Activated T-cell treated with anti-CD3 and anti-CD28 coated beads for 24 hours (primary cell): Measurements from ENCODE around the gene LRBA.

ENCODE experiments used
- DNase-seq: peaks from one replicate; pipeline ENCODE4 v3.0.0-alpha.2; 2020; ENCODE audit warnings: low read depth

Gene LRBA

GRCh38 chr4:150363721-150364688, 651.1 kb downstream of the LRBA start:
- DNase-seq = no peak

DNA sequence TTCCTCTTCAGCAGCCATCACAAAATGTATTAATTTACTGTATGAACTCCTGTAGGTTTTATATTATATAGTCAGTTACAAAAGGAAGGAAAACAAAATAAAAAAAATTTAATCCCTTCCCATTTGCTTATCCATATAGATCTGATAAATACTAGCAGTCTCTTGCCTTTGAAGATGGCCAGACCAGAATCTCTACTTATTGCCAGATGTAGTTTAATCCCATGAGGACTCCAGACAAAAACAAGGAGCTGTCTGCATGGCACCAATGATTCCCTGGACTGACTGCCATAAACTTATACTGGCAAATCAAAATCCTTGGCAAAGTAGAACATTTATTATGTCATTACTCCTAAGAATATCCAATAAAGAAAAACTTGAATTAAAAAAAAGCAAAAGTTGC, 656.4 kb downstream of the LRBA start:
- DNase-seq = no peak

GRCh38 chr4:150357829-150358228, 657.3 kb downstream of the LRBA start:
- DNase-seq = no peak

- DNase-seq = no peak
These were observed 659.1 kb downstream of the LRBA start for GRCh38 chr4:150355858-150356455.

DNA sequence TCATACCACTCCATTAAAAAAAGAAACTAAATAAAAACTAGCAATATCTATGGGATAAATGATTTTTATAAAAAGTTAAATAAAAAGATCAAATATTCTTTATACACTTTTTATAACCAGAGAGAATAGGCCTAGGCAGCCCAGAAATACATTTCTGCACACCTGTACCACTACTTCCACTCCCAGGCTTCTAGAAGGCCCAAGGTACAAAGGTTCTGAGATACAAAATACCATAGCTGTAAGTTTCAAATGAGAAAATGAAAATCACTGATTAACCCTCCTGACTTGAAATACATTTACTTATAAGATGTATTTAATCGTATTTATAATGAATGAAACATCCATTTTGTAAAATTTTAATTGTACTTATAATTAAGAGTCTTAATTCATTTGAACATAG, 659.7 kb downstream of the LRBA start:
- DNase-seq = no peak

DNA sequence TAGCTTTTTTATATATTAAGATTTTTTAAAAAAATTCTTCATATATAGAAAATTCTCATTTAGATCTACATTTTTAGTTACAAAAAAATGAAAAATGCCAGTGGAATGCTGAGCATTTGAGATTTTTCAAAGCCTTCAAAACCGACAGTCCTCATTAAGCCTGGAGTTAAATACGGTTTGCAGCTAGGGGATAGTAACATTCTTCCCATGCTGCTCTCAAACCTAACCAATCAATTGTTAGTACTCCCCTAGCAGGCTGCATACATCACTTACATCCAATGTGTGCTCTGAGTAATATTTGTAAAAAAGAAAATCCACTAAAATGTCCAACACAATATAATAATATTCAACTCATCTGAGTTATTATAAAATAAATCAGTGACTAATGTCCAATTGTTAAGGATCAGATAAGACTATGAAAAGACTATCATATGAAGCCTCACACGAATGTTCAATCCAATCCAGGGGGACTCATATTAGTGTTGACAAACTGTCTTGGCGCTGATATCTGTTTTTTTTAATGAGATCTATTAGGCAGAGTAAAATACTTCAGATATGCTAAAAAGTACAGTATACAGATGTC, 660.8 kb downstream of the LRBA start:
- DNase-seq = no peak

GRCh38 chr4:150348079-150348478, 667.0 kb downstream of the LRBA start:
- no peak for DNase-seq

GRCh38 chr4:150345207-150345744, 669.8 kb downstream of the LRBA start:
- no peak for DNase-seq

- no peak for DNase-seq
These were observed 671.3 kb downstream of the LRBA start for GRCh38 chr4:150343796-150344195.

DNA sequence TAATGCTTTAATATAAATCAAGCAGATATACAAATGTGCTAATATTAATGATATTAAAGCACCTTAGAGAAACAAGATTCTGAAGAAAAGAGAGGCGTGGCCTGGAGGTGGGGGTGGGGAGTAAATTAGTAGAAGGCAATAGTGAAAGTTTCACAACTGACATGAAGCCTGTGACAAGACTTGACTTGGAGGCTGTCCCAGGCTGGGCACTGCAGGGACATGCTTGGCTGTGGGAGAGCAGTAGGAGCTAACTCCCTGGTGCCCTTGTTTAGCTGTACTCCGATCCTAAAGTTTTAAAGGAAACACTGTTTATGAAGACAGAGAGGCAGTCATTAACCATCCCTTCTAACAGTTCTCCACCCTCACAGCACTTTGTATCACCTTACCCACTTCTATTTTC, 672.1 kb downstream of the LRBA start:
- DNase-seq = no peak

- no peak for DNase-seq
These were observed 677.4 kb downstream of the LRBA start for GRCh38 chr4:150337734-150338133.

- no peak for DNase-seq
These were observed 678.2 kb downstream of the LRBA start for GRCh38 chr4:150336676-150337412.

GRCh38 chr4:150332961-150333360, 682.1 kb downstream of the LRBA start:
- DNase-seq = no peak

DNA sequence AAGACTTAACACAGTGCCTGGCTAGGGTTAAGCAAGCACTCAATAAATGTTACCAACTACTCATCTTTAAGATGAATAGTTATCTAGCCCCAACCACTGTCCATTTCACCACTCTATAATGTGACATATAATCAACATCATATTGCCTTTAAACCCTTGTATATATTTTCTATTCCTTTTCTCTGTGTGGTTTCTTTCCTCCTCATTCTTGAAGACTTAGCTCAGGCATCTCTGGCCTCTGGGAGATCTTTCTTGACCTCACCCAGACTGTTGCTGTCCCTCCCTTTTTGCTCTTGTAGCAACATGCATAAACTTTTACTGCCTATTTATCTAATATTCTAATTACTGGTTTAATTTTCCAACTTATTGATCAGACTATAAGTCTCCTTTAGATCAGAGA, 683.0 kb downstream of the LRBA start:
- DNase-seq = no peak

- DNase-seq = no peak
These were observed 685.7 kb downstream of the LRBA start for GRCh38 chr4:150329373-150329772.

GRCh38 chr4:150328496-150328895, 686.6 kb downstream of the LRBA start:
- DNase-seq = no peak

- DNase-seq = no peak
These were observed 687.8 kb downstream of the LRBA start for GRCh38 chr4:150327262-150327780.

DNA sequence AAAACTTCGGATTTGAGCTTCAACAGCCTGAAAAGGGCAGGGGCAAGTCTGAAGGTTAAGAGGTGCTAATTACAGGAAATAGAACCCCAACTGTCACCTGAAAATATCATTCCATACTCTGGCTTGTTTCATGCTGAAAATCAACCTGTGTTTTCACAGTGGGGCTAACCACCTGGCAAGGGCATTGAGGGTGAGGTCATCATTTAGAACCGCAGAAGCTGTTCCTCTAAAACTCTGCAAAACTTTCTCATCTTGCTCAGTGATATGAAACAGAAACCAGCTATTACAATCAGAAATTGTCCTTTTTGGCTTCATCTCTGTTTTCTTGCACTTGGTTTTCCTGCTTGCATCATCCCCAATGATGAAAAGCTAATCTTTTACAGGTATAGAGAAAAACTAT, 689.2 kb downstream of the LRBA start:
- no peak for DNase-seq

- DNase-seq = no peak
These were observed 691.4 kb downstream of the LRBA start for GRCh38 chr4:150323406-150324325.

DNA sequence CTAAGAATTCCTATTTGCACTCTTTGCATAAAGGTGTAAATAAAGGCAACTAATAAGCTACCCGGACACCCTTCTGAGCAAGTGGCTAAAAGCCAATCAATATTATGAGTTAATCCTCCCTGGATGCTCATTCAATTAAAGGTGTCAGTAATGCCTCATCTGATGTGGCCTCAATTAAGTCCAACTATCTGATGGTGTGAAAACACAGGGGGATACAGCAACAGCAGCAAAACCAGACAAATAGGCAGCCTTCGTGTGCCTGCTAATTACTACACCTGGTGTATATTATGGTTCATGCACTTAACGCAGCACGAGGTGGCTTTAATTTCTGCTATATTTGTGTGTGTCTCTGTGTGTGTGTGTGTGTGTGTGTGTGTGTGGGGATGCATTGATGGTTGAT, 692.4 kb downstream of the LRBA start:
- no peak for DNase-seq

- DNase-seq = no peak
These were observed 694.0 kb downstream of the LRBA start for GRCh38 chr4:150321113-150321512.
